Adrenal gland (tissue), 12 donors: ENCODE measurements around the gene ENAH. TPM values are rescaled to one million over a fixed set of nuclear protein-coding genes. Genes with fewer than 3 reads are reported as not detected.
A peak's percentile ranks its signal among the peaks of the same experiment; 100 is the strongest.

Experiments used
- DNase-seq, 7 donors: peaks; one replicate each; pipeline ENCODE4 v3.0.0-alpha.2; 2019 to 2020
- H3K27ac ChIP-seq, 5 donors: fragments of 200-600 bp; sonication (generic) in 4 of 5; 1 replicate in 3 of 5; 2 replicates in 2 of 5; pipeline versions ENCODE4 v1.5.1 to v1.8.0; 2016 to 2020; ENCODE audit warnings: mild to moderate bottlenecking in 1 of 5
- H3K27me3 ChIP-seq: fragments of 200-600 bp; 2 replicates; pipeline ENCODE4 v1.8.0; 2021
- H3K36me3 ChIP-seq, 2 donors: fragments of 200-600 bp; replicated peaks in 1 of 2; 1 replicate in 1 of 2; 2 replicates in 1 of 2; pipeline versions ENCODE4 v1.5.1 to v1.8.0; 2018 to 2022
- H3K4me1 ChIP-seq, 2 donors: fragments of 200-600 bp; replicated peaks in 1 of 2; 1 replicate in 1 of 2; 2 replicates in 1 of 2; pipeline versions ENCODE4 v1.5.1 to v1.8.0; 2018 to 2021
- H3K4me3 ChIP-seq, 4 donors: fragments of 200-600 bp; sonication (generic) in 3 of 4; one replicate each; pipeline ENCODE4 v1.5.1; 2016 to 2018
- H3K9me3 ChIP-seq, 3 donors: fragments of 200-600 bp; sonication (generic) in 1 of 3; replicated peaks in 1 of 3; 1 replicate in 2 of 3; 2 replicates in 1 of 3; pipeline versions ENCODE4 v1.5.1 to v1.8.0; 2016 to 2021
- CTCF ChIP-seq, 6 experiments: fragments of 450-650 bp in 4 of 6; fragments of 200-600 bp in 2 of 6; sonication (generic) in 1 of 6; IDR thresholded peaks; 1 replicate in 5 of 6; 2 replicates in 1 of 6; pipeline versions ENCODE4 v1.5.1 to v1.8.0; 2016 to 2021; ENCODE audit warnings: antibody characterized with exemption in 6 of 6, mild to moderate bottlenecking in 2 of 6, moderate library complexity in 1 of 6
- POLR2A ChIP-seq, 2 donors: fragments of 450-650 bp; IDR thresholded peaks; one replicate each; pipeline ENCODE4 v1.6.1; 2017; ENCODE audit warnings: antibody characterized with exemption in 2 of 2, mild to moderate bottlenecking in 2 of 2, moderate library complexity in 1 of 2
- WGBS, 4 donors: extraction: QIAGEN DNeasy Blood & Tissue Kit in 2 of 4; methylation state at CpG; one replicate each; pipeline versions ENCODE4 v1.1.5 to v1.1.7; 2013 to 2017; 5-methylcytosine and 5-hydroxymethylcytosine counted together
- intact Hi-C, 2 donors: fragments of 100-400 bp; cut with DNase I; formaldehyde crosslinking; loops; one replicate each; pipeline versions ENCODE4 v1.14.1 to v1.15.0; 2022 to 2023
- polyA plus RNA-seq, 3 donors: library from polyadenylated mRNA; stranded (reverse); fragments of 200-250 nt in 2 of 3; fragments of 350-450 nt in 1 of 3; fragmentation: Illumina TruSeq in 1 of 3; extraction: RNeasy Lipid Tissue Mini Kit (QIAGEN cat#74804) in 1 of 3; gene quantifications; one replicate each; pipeline ENCODE4 v1.2.3, GENCODE V29; 2013 to 2014
- total RNA-seq, 9 donors: library from RNA; depleted of rRNA in 4 of 9; stranded (reverse); fragments of >200 nt in 4 of 9; fragments of 120-200 nt in 1 of 9; fragmentation: NEBNext Ultra II Directional in 1 of 9; extraction: Animal tissue kit (Norgen Biotek cat#: 25700) in 1 of 9; gene quantifications; one replicate each; pipeline versions ENCODE4 v1.1.0 to v1.2.4, GENCODE V29; 2013 to 2023
- donor health status: healthy with polysubstance abuse.
- donor health status: Bipolar disorder and iron deficiency.
- donor health status: DM: yes; HTN: yes; CAD: no.
- donor health status: DM: no; HTN: no; CAD: no.
- donor health status: DM: no; HTN: no; CAD: no.
- donor health status: DM: yes; HTN: yes; CAD: no.

The ENAH gene
- total and polyA plus RNA-seq, 12 donors, result 10.0 to 142 (median 71.9) TPM

DNA sequence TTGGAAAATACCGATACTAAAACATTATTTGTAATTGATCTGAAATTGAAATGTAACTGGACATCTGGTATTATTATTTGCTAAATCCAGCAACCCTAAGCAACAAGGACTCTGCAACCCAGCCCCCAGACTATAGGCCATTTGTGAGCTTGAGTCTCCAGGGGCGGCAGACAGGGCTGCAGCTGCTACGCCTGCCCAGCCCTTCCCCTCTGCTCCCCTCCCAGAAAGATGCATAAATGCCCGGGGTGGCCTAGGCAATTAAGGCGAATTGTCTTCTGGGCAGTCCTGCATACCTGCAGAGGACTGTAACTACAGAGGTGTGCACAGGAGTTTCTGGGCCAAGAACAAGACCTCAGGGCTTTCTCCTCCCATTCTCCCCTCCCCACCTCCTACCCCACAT, 183.9 kb downstream of the ENAH start:
- H3K27me3 ChIP-seq, result no peaks in the 10 kb centered on the region
- WGBS, 4 donors, result 86 to 94% (median 91%) methylated on average over 3 to 5 of the region's 5 CpGs
- no peak overlapping the region for H3K27ac ChIP-seq
- peak in 1 of 7 donors; percentile 29 for DNase-seq
- no peak overlapping the region for H3K4me3 ChIP-seq
- H3K36me3 ChIP-seq, result no peaks in the 10 kb centered on the region
- intact Hi-C loops, result no loop called here
- peaks cover 0 to 4% of the 10 kb centered on the region in 2 donors for H3K4me1 ChIP-seq
- no peak for TF ChIP-seq POLR2A (IDR thresholded peaks at IDR 0.05)
- no peak for TF ChIP-seq CTCF (IDR thresholded peaks at IDR 0.05)
- no peaks in the 10 kb centered on the region for H3K9me3 ChIP-seq

GRCh38 chr1:225468270-225469020, 184.5 kb downstream of the ENAH start:
- intact Hi-C loops, result no loop called here
- no peaks in the 10 kb centered on the region for H3K27me3 ChIP-seq
- peak in 3 of 7 donors; percentile 6 to 33 (median 10) for DNase-seq
- H3K4me3 ChIP-seq, result peak overlapping the region in 1 of 4 donors; percentile 42
- no peak for TF ChIP-seq POLR2A (IDR thresholded peaks at IDR 0.05)
- TF ChIP-seq CTCF (IDR thresholded peaks at IDR 0.05), result no peak
- peak overlapping the region in 2 of 5 donors; percentile 66 to 85 for H3K27ac ChIP-seq
- H3K9me3 ChIP-seq, result no peaks in the 10 kb centered on the region
- no peaks in the 10 kb centered on the region for H3K36me3 ChIP-seq
- 76 to 87% (median 81%) methylated on average over 8 to 10 of the region's 10 CpGs for WGBS, 4 donors
- H3K4me1 ChIP-seq, result peaks cover 0 to 4% of the 10 kb centered on the region in 2 donors

GRCh38 chr1:225467193-225468020, 185.5 kb downstream of the ENAH start:
- Histone ChIP-seq H3K9me3 (no peaks in the 10 kb centered on the region), H3K4me3 (peak overlapping the region in 1 of 4 donors; percentile 42), H3K36me3 (no peaks in the 10 kb centered on the region), H3K27me3 (no peaks in the 10 kb centered on the region), H3K27ac (peak overlapping the region in 4 of 5 donors; percentile 30 to 85 (median 54)), H3K4me1 (peaks cover 0 to 4% of the 10 kb centered on the region in 2 donors)
- peak; percentile 53 to 75 (median 57) for DNase-seq
- intact Hi-C loops, result no loop called here
- TF ChIP-seq CTCF (IDR thresholded peaks at IDR 0.05), result no peak
- no peak for TF ChIP-seq POLR2A (IDR thresholded peaks at IDR 0.05)
- 50 to 58% (median 58%) methylated on average over 19 to 26 of the region's 26 CpGs for WGBS, 4 donors

DNA sequence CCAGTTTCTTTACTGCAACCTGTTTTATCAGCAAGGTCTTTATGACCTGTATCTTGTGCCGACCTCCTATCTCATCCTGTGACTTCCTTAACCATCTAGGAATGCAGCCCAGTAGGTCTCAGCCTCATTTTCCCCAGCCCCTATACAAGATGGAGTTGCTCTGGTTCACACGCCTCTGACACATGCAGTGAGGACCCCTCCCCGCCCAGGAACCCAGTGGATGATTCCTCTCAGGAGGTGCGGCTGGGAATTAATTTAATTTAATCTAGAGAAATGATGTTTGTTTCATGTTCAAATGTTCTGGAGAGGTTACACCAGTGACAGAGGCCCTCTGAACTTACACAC, 186.1 kb downstream of the ENAH start:
- Histone ChIP-seq H3K27me3 (no peaks in the 10 kb centered on the region), H3K9me3 (no peaks in the 10 kb centered on the region), H3K36me3 (no peaks in the 10 kb centered on the region), H3K27ac (peak overlapping the region in 1 of 5 donors; percentile 85), H3K4me3 (no peak overlapping the region), H3K4me1 (peaks cover 0 to 4% of the 10 kb centered on the region in 2 donors)
- TF ChIP-seq CTCF (IDR thresholded peaks at IDR 0.05) (no peak), POLR2A (IDR thresholded peaks at IDR 0.05) (no peak)
- intact Hi-C loops, result no loop called here
- DNase-seq, result peak in 2 of 7 donors; percentile 3 to 8
- 77 to 85% (median 78%) methylated on average over 4 of the region's 4 CpGs for WGBS, 4 donors
